Hematopoietic multipotent progenitor cell treated with erythropoietin and hydrocortisone succinate and interleukin-3 and kit ligand, for 6 days (in vitro differentiated cells): ENCODE results near the gene DSC1.
A peak's percentile ranks its signal among the peaks of the same experiment; 100 is the strongest.

Source experiments
- DNase-seq: peaks from one replicate; pipeline ENCODE4 v3.0.0-alpha.2; 2015

The DSC1 gene

GRCh38 chr18:31102025-31102684 is 60.5 kb downstream of the DSC1 start, which contains the start of gene DSC2:
DSC2 (minus strand) TSS chr18:31102421; CDS start chr18:31101971, 450 bp downstream.
- no peak for DNase-seq

GRCh38 chr18:31101183-31102024 is 61.3 kb downstream of the DSC1 start:
- peak; percentile 17 for DNase-seq

GRCh38 chr18:31100436-31101182 is 62.0 kb downstream of the DSC1 start:
- DNase-seq: no peak

GRCh38 chr18:31099450-31100230 is 63.0 kb downstream of the DSC1 start:
- no peak for DNase-seq

GRCh38 chr18:31098878-31099277 is 63.8 kb downstream of the DSC1 start:
- no peak for DNase-seq

GRCh38 chr18:31097666-31098065 is 65.0 kb downstream of the DSC1 start:
- DNase-seq: no peak

- DNase-seq: no peak
Measured at GRCh38 chr18:31093880-31094279, 68.8 kb downstream of the DSC1 start.

GRCh38 chr18:31093294-31093693 is 69.4 kb downstream of the DSC1 start:
- no peak for DNase-seq

- DNase-seq: no peak
Measured at GRCh38 chr18:31091350-31091749, 71.3 kb downstream of the DSC1 start.

- no peak for DNase-seq
Measured at GRCh38 chr18:31088532-31088931, 74.1 kb downstream of the DSC1 start.

- peak; percentile 3 for DNase-seq
Measured at GRCh38 chr18:31079973-31080372, 82.7 kb downstream of the DSC1 start.
